Measurements from ENCODE around the gene KRTAP4-6. TPM values are rescaled to one million over a fixed set of nuclear protein-coding genes. Genes with fewer than 3 reads are reported as not detected.
"Not testable (repeated sequence)": the region's sequence is repeated elsewhere in the genome, so short reads cannot be mapped to it uniquely, and the experiment has no call there.

The KRTAP4-6 gene
- total and polyA plus RNA-seq, 9 donors, result not detected

DNA sequence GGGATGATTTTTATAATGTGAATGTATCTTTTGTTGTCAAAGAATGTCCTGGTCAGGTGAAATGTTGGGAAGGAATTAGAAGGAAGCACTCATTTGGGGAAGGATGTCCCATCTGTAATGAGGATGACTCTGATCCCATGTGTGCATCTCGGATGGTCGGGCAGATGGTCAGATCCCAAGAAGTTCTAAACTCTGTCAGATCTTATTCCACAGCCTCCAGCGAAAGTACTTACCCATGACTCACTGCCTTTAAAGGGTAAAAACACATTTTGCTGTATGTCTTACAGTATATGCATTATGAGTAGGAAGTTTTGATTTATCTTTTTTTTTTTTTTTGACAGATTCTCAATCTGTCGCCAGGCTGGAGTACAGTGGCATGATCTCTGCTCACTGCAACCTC lies 21.6 kb downstream of the KRTAP4-6 start:
- no peaks in the 10 kb centered on the region for H3K36me3 ChIP-seq
- H3K4me1 ChIP-seq (ENCODE audit: insufficient read depth), result no peaks in the 10 kb centered on the region
- 90 to 94% (median 93%) methylated on average over 4 of the region's 4 CpGs for WGBS, 3 donors

DNA sequence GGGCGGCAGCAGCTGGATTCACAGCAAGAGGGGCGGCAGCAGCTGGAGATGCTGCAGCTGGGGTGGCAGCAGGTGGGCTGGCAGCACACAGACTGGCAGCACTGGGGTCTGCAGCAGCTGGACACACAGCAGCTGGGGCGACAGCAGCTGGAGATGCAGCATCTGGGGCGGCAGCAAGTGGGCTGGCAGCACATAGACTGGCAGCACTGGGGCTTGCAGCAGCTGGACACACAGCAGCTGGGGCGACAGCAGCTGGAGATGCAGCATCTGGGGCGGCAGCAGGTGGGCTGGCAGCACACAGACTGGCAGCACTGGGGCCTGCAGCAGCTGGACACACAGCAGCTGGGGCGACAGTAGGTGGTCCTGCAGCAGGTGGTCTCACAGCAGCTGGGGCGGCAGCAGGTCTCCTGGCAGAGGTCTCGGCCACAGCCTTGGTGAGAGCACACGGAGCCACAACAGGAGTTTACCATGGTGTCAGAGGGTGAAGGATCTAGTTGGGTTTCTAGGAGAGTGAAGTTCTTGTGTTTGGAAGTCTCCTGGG lies 22.4 kb downstream of the KRTAP4-6 start, which contains the start of gene KRTAP4-11:
KRTAP4-11 (minus strand) TSS at position 528 of the 541 bp plus-strand sequence; CDS start at position 470, 58 bp downstream.
- DNase-seq; H3K36me3 ChIP-seq; H3K4me1 ChIP-seq (ENCODE audit: insufficient read depth); H3K9me3 ChIP-seq; H3K27ac ChIP-seq; H3K27me3 ChIP-seq; H3K4me3 ChIP-seq; intact Hi-C loops (cut with DNase I): not testable (repeated sequence)
- 60 to 68% (median 67%) methylated on average over 10 of the region's 10 CpGs for WGBS, 3 donors

More for the DNA sequence above, 21.6 kb downstream of the KRTAP4-6 start:
- H3K9me3 ChIP-seq, result no peaks in the 10 kb centered on the region
- no peak overlapping the region for H3K4me3 ChIP-seq
- intact Hi-C loops (cut with DNase I), result no loop called here
- no peaks in the 10 kb centered on the region for H3K27me3 ChIP-seq
- H3K27ac ChIP-seq, result no peak overlapping the region
- DNase-seq, result no peak
- TF ChIP-seq, protein P1, sequence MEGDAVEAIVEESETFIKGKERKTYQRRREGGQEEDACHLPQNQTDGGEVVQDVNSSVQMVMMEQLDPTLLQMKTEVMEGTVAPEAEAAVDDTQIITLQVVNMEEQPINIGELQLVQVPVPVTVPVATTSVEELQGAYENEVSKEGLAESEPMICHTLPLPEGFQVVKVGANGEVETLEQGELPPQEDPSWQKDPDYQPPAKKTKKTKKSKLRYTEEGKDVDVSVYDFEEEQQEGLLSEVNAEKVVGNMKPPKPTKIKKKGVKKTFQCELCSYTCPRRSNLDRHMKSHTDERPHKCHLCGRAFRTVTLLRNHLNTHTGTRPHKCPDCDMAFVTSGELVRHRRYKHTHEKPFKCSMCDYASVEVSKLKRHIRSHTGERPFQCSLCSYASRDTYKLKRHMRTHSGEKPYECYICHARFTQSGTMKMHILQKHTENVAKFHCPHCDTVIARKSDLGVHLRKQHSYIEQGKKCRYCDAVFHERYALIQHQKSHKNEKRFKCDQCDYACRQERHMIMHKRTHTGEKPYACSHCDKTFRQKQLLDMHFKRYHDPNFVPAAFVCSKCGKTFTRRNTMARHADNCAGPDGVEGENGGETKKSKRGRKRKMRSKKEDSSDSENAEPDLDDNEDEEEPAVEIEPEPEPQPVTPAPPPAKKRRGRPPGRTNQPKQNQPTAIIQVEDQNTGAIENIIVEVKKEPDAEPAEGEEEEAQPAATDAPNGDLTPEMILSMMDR (IDR thresholded peaks at IDR 0.05), result no peak
- TF ChIP-seq EP300 (IDR thresholded peaks at IDR 0.05) (no peak), POLR2A (IDR thresholded peaks at IDR 0.05) (no peak)

DNA sequence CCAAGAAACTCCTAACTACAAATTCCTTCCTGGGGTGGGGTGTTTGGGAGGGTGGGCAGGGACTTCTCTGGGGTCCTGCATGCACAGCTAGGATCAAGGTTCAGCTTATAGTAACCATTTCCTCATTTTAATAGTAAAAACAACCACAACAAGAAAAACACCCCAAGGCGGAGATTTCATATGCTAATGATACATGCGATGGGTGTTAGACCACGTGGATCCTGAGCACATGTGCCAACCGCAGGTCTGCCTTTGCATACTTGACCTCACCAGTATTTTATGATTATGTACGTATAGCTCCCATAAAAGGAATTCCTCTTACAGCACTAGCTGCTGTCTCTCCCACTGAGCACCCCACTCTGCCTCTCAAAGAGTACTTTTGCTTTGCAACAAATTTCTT lies 24.0 kb downstream of the KRTAP4-6 start:
- no peaks in the 10 kb centered on the region for H3K4me1 ChIP-seq (ENCODE audit: insufficient read depth)
- intact Hi-C loops (cut with DNase I), result no loop called here
- TF ChIP-seq, protein P1 (IDR thresholded peaks at IDR 0.05), result no peak
- no peak for TF ChIP-seq EP300 (IDR thresholded peaks at IDR 0.05)
- no peak for TF ChIP-seq POLR2A (IDR thresholded peaks at IDR 0.05)
- no peaks in the 10 kb centered on the region for H3K9me3 ChIP-seq
- no peak overlapping the region for H3K27ac ChIP-seq
- no peaks in the 10 kb centered on the region for H3K27me3 ChIP-seq
- no peak for DNase-seq
- no peak overlapping the region for H3K4me3 ChIP-seq
- 53 to 67% (median 65%) methylated on average over 5 of the region's 5 CpGs for WGBS, 3 donors
- no peaks in the 10 kb centered on the region for H3K36me3 ChIP-seq

DNA sequence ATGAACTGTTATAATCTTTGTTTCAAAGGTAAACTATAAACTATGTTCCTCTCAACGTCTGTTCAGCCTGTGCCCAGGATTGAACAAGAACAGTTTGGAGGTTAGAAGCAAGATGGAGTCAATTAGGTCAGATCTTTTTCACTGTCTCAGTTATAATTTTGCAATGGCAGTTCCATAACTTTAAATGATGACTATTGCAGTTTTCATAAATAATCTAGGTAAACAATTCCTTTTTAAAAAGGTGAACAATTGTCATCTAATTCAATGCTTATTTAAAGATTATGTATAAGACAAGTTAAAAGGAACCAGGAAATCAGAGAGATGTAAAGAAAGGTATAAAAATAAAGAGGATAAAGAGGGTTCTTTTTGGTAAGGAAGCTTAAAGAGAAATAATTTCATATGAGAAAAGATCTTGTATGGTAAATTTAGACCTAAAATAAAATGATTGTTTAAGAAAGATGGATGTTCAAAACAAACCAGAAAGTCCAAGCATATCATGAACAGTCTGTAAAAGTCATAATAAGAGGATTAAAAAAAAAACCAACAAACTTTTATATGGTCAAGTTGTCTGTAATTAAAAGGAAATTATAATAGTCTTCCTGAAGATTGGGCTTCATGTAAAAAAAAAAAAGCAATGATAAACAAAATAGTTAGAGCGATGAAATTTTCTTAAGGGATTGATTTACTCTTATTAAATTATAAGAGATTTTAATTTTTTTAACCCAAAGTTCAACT lies 29.0 kb downstream of the KRTAP4-6 start:
- no peak for DNase-seq
- no peaks in the 10 kb centered on the region for H3K9me3 ChIP-seq
- intact Hi-C loops (cut with DNase I), result no loop called here
- no peak overlapping the region for H3K4me3 ChIP-seq
- no peaks in the 10 kb centered on the region for H3K27me3 ChIP-seq
- no peak for TF ChIP-seq POLR2A (IDR thresholded peaks at IDR 0.05)
- TF ChIP-seq, protein P1 (IDR thresholded peaks at IDR 0.05), result no peak
- no peak for TF ChIP-seq EP300 (IDR thresholded peaks at IDR 0.05)
- 66 to 76% (median 66%) methylated on average over 2 of the region's 2 CpGs for WGBS, 3 donors
- no peaks in the 10 kb centered on the region for H3K4me1 ChIP-seq (ENCODE audit: insufficient read depth)
- H3K36me3 ChIP-seq, result no peaks in the 10 kb centered on the region
- no peak overlapping the region for H3K27ac ChIP-seq

DNA sequence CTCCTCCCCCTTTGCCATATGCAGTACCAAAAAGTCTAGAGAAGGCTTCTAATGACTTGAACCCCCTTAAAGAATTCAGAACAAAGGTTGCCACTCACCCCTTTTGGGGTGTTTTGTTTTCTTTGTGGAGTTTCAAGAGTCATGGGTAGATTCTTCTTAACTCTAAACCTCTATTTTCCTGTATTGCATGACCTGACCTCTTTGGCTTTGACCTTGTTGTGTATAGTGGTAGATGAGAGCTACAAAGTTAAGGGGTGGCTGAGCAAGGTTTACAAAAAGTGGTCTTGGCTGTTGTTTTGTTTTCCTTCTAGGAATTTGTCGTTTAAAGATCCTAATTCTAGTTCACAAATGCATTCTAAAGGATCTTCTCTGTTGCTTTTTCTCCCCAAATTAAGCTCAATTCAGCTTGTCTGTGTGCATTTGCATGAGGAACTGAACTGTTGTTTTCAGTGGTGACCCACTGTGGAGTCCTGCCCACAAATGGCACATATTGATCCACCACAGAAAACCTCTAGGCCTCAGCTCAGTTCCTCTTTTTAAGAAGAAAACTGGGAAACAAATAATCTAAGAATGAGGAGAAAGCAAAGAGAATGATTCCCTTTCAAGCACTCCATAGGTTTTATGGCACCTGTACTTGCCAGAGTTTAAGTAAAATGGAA lies 31.5 kb downstream of the KRTAP4-6 start:
- H3K4me3 ChIP-seq; intact Hi-C loops (cut with DNase I); DNase-seq; H3K27ac ChIP-seq; H3K9me3 ChIP-seq; H3K4me1 ChIP-seq (ENCODE audit: insufficient read depth); H3K36me3 ChIP-seq; H3K27me3 ChIP-seq: not testable (repeated sequence)
- 0 to 3% (median 0%) methylated on average over 1 of the region's 1 CpG for WGBS, 3 donors

Data from ovary (tissue), 9 donors.